Endothelial cell of hepatic sinusoid (primary cell): Measurements from ENCODE around the gene ATXN10.

Experiments used
- in situ Hi-C: cut with HindIII; loops from 2 replicates; pipeline ENCODE4 v1.10.0; 2017; ENCODE audit warnings: low sequenced_read_pairs

ATXN10 gene

DNA sequence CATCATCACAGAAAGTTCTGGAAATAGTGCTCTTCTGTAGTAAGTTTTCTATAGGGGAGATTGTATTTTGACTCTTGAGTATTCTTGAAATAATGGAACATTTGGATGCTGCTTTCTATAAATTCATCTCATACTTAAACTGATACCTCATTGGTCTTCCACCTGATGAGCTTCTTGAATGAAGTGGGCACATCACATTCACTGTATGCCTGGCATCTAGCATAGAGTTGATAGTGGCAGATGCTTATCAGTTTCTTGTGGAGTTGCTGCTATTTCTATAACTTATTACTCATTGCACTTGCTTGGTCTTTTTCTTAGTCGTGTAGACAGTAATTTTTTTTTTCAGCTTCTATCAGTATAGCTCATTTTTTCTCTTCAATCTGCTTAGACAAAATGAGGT, 5.4 kb downstream of the ATXN10 start:
- in situ Hi-C loops: loop anchor here (25.0 kb wide), 1 partner anchor 335 kb away; no protein-coding TSS in a partner anchor

- in situ Hi-C loops: loop anchor here (25.0 kb wide), 1 partner anchor 333 kb away; no protein-coding TSS in a partner anchor
These were observed 7.6 kb downstream of the ATXN10 start for GRCh38 chr22:45678961-45679912.

DNA sequence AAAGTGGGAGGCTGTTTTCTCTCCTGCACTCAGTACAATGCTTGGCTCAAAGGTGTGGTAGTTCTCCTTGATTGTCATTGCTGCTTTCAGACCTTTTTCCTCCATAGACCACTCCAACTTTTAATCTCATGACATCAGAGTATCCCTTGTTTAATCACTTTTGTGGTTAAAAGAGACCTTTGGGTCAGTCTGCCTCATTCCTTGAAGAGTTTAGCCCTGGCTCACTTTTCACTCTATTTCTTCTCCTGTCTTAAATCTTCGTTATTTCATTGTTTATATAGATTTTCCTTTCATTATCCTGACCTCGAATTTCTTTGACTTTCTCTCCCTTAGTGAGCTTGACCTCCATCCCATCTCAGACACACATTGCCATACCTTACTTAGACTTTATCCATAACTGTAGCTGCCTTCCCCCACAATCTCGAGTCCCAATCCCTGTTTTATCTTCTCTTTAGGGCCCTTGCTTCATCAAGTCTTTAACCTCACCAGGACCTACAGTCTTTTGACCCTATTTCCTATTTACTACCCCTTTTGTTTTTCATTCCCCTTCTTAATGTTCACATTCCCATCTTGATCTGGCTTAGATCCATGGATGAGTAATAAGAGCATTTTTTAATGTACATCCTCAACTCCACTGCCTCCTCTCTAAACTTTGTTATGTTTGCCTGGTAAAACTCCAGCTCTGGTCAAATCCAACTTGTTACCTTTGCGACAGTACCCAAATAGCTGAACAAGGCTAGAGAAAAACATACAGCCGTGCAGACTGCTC, 9.5 kb downstream of the ATXN10 start:
- in situ Hi-C loops: loop anchor here (25.0 kb wide), 1 partner anchor 331 kb away; no protein-coding TSS in a partner anchor

- in situ Hi-C loops: loop anchor here (25.0 kb wide), 1 partner anchor 330 kb away; no protein-coding TSS in a partner anchor
These were observed 10.4 kb downstream of the ATXN10 start for GRCh38 chr22:45682064-45682463.

DNA sequence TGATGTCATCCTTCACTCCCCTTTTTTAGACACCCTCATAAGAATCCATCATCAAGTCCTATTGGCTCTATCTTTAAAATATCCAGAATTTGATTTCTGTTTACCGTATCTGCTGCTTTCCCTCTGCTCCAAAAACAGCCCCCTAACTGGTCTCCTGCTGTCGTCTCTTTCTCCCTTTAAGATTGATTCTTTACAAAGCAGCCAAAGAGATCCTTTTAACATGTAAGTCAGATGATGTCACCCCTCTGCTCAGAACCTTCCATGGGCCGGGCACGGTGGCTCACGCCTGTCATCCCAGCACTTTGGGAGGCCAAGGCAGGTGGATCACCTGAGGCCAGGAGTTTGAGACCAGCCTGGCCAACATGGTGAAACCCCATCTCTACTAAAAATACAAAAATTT, 11.1 kb downstream of the ATXN10 start:
- in situ Hi-C loops: loop anchor here (25.0 kb wide), 1 partner anchor 330 kb away; no protein-coding TSS in a partner anchor

- in situ Hi-C loops: loop anchor here (25.0 kb wide), 1 partner anchor 329 kb away; no protein-coding TSS in a partner anchor
These were observed 11.6 kb downstream of the ATXN10 start for GRCh38 chr22:45683248-45683647.

- in situ Hi-C loops: loop anchor here (25.0 kb wide), 1 partner anchor 329 kb away; no protein-coding TSS in a partner anchor
These were observed 12.0 kb downstream of the ATXN10 start for GRCh38 chr22:45683680-45684079.

DNA sequence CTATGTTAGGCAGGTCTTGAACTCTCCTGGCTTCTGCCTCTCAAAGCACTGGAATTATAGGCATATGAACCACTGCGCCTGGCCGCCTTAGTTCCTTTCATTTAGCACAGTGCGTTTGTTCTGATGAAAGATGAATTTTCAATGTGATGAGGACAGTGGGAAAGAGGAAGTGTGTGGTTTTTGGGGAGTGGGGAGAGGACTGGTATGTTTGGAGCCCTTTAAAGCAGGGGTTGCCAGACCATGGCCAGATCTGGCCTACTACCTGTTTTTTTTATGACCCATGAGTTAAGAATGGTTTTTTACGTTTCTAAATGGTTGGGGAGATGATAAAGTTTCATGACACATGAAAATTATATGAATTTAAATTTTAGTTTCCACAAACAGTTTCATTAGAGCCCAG, 12.5 kb downstream of the ATXN10 start:
- in situ Hi-C loops: loop anchor here (25.0 kb wide), 1 partner anchor 328 kb away; no protein-coding TSS in a partner anchor

- in situ Hi-C loops: loop anchor here (5.0 to 25.0 kb wide), 2 partner anchors 43 to 327 kb away; no protein-coding TSS in a partner anchor
These were observed 13.3 kb downstream of the ATXN10 start for GRCh38 chr22:45684752-45685574.

- in situ Hi-C loops: loop anchor here (5.0 to 25.0 kb wide), 2 partner anchors 44 to 326 kb away; no protein-coding TSS in a partner anchor
These were observed 14.4 kb downstream of the ATXN10 start for GRCh38 chr22:45686004-45686403.

DNA sequence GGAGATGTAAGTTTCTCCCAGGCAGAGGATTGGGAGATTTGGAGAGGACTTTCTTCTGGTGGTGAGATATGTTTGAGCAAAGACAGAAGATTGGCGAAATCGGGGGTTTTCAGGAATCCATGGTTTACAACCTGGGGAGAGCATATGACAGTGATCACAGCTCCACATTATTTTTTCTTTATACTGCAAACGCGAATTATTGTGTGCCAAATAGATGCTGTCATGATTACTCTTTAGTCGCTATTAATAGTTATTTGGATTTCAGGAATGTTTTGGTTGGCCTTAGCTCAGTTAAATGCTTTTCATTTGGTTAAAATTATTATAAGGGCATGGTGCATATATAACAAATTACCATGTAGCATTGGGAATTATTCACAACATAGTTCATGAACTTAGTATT, 15.2 kb downstream of the ATXN10 start:
- in situ Hi-C loops: loop anchor here (5.0 to 25.0 kb wide), 2 partner anchors 45 to 325 kb away; no protein-coding TSS in a partner anchor

DNA sequence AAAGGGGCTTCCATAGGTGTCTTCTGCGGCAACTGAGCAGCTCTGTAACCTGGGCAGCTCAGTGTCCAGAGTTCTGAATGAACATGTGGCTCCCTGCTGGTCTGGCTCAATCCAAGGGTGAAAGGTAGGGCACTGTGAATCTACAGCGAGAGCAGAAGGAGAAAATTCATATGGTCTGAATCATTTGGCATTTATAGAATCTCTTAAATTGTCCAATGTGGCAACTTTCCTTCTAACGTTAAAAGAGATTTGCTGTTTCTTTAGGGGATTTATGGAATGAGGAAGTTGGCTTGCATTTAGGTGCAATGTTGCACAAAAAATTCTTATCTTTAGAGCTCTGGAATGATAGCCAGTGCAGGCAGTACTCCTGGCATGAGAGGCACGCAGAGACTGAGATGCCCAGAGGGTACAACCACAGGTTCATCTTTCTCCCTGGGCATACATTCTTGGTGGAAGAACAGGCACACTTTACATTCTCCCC, 17.0 kb downstream of the ATXN10 start:
- in situ Hi-C loops: loop anchor here (5.0 to 25.0 kb wide), 2 partner anchors 46 to 324 kb away; no protein-coding TSS in a partner anchor

GRCh38 chr22:45689211-45689610, 17.6 kb downstream of the ATXN10 start:
- in situ Hi-C loops: loop anchor here (5.0 to 25.0 kb wide), 2 partner anchors 47 to 323 kb away; no protein-coding TSS in a partner anchor

DNA sequence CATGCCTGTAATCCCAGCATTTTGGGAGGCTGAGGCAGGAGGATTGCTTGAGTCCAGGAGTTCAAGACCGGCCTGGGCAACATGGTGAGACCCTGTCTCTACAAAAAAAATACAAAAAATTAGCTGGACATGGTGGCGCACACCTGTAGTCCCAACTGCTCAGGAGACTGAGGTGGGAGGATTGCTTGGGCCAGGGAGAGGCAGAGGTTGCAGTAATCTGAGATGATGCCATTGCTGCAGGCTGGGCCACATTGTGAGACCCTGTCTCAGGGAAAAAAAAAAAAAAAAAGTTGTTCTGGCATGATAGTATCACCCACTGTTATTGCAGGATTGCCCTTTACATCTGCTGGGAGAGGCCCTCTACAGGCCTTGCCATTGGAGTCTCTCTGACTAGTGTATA, 18.4 kb downstream of the ATXN10 start:
- in situ Hi-C loops: loop anchor here (25.0 kb wide), 1 partner anchor 322 kb away; no protein-coding TSS in a partner anchor

GRCh38 chr22:45692549-45692948, 20.9 kb downstream of the ATXN10 start:
- in situ Hi-C loops: loop anchor here (25.0 kb wide), 1 partner anchor 320 kb away; no protein-coding TSS in a partner anchor

GRCh38 chr22:45693835-45694234, 22.2 kb downstream of the ATXN10 start:
- in situ Hi-C loops: loop anchor here (25.0 kb wide), 1 partner anchor 318 kb away; no protein-coding TSS in a partner anchor

DNA sequence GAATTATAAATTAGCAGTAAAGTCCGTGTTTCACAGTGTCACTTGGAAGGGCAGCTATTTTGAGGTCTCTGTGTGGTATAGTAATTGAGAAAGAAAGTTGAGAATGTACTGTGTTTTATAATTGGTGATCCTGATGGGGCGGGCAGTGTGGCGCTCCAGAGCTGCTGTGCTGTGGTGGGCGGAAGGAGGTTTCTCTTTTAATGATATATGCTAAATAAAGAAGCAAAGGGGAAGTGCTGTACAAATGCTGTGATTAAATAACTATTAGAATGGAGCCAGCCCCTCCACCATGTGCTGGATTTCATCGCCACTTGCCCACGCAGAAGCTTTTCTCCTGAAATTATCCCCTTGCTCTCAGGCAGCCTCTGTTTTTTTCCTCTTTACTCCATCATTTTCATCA, 24.6 kb downstream of the ATXN10 start:
- in situ Hi-C loops: loop anchor here (25.0 kb wide), 1 partner anchor 316 kb away; no protein-coding TSS in a partner anchor

- in situ Hi-C loops: loop anchor here (25.0 kb wide), 1 partner anchor 314 kb away; no protein-coding TSS in a partner anchor
These were observed 26.5 kb downstream of the ATXN10 start for GRCh38 chr22:45698094-45698493.

- in situ Hi-C loops: no loop called here
These were observed 31.3 kb downstream of the ATXN10 start for GRCh38 chr22:45702981-45703380.
